ENCODE data around the gene ZNF385B. TPM values are rescaled to one million over a fixed set of nuclear protein-coding genes. Genes with fewer than 3 reads are reported as not detected.

Gene ZNF385B
- total and polyA plus RNA-seq, 2 donors (not counting 1 experiment from before 2014, with no cell fraction given): not detected

GRCh38 chr2:179572544-179572943, 288.9 kb downstream of the ZNF385B start:
- ATAC-seq (ENCODE audit: low read depth): no peak
- H3K9me3 ChIP-seq (ENCODE audit: control extremely low read depth in 1 of 3, control insufficient read depth in 2 of 3, insufficient read depth in 1 of 3, low read length in 2 of 3): no peaks in the 10 kb centered on the region
- no peak overlapping the region for H3K27ac Mint-ChIP-seq
- H4K20me1 ChIP-seq (ENCODE audit: control insufficient read depth, insufficient read depth, low read length, poor library complexity, severe bottlenecking): no peaks in the 10 kb centered on the region
- ChIA-PET POLR2A (no interaction called here), CTCF (no interaction called here)
- H3K4me2 ChIP-seq (replicated peaks; ENCODE audit: low read depth, low read length, poor library complexity, severe bottlenecking): no peak overlapping the region
- intact Hi-C loops (cut with micrococcal nuclease): no loop called here
- no peak overlapping the region for H2AFZ ChIP-seq (ENCODE audit: insufficient read depth, low read depth, low read length, poor library complexity, severe bottlenecking)
- no peak overlapping the region for H3K4me3 Mint-ChIP-seq
- no peak overlapping the region for H3K27ac ChIP-seq (ENCODE audit: low read length in 2 of 2)
- no peak overlapping the region for H3K9ac ChIP-seq (ENCODE audit: low read length)
- H3K4me1 ChIP-seq (ENCODE audit: control insufficient read depth in 2 of 2, insufficient read depth in 2 of 2, low read length in 2 of 2): no peaks in the 10 kb centered on the region
- H3K4me3 ChIP-seq (ENCODE audit: control extremely low read depth in 1 of 5, extremely low read depth in 1 of 5, insufficient read depth in 1 of 5, low read depth in 2 of 5, low read length in 4 of 5): no peak overlapping the region
- WGBS (ENCODE audit: insufficient coverage): no CpG with 5 or more reads among the region's 2 CpGs
- no peak for DNase-seq
- no peaks in the 10 kb centered on the region for H3K4me1 Mint-ChIP-seq
- no peaks in the 10 kb centered on the region for H3K36me3 ChIP-seq (replicated peaks in 1 of 2; ENCODE audit: control extremely low read depth in 1 of 2, control insufficient read depth in 1 of 2, extremely low read depth in 1 of 2, insufficient read depth in 2 of 2, low read length in 1 of 2)
- no peaks in the 10 kb centered on the region for H3K9me3 Mint-ChIP-seq (ENCODE audit: insufficient read depth)
- H3K79me2 ChIP-seq (ENCODE audit: control insufficient read depth, insufficient read depth, low read length): no peaks in the 10 kb centered on the region
- H3K27me3 Mint-ChIP-seq: peaks cover 13% of the 10 kb centered on the region
- H3K27me3 ChIP-seq (replicated peaks in 1 of 4; ENCODE audit: control extremely low read depth in 1 of 4, control insufficient read depth in 3 of 4, insufficient read depth in 4 of 4, low read length in 3 of 4): no peaks in the 10 kb centered on the region
- TF ChIP-seq CTCF (IDR thresholded peaks at IDR 0.05) (no peak), EZH2 (IDR thresholded peaks at IDR 0.05; ENCODE audit: borderline replicate concordance, insufficient read depth, low read depth, low read length, poor library complexity, severe bottlenecking) (no peak)

- H3K9me3 Mint-ChIP-seq (ENCODE audit: insufficient read depth): no peaks in the 10 kb centered on the region
- ATAC-seq (ENCODE audit: low read depth): no peak
- Histone ChIP-seq H3K36me3 (replicated peaks in 1 of 2; ENCODE audit: control extremely low read depth in 1 of 2, control insufficient read depth in 1 of 2, extremely low read depth in 1 of 2, insufficient read depth in 2 of 2, low read length in 1 of 2) (no peaks in the 10 kb centered on the region), H3K79me2 (ENCODE audit: control insufficient read depth, insufficient read depth, low read length) (no peaks in the 10 kb centered on the region), H3K4me3 (ENCODE audit: control extremely low read depth in 1 of 5, extremely low read depth in 1 of 5, insufficient read depth in 1 of 5, low read depth in 2 of 5, low read length in 4 of 5) (no peak overlapping the region), H3K9me3 (ENCODE audit: control extremely low read depth in 1 of 3, control insufficient read depth in 2 of 3, insufficient read depth in 1 of 3, low read length in 2 of 3) (no peaks in the 10 kb centered on the region), H2AFZ (ENCODE audit: insufficient read depth, low read depth, low read length, poor library complexity, severe bottlenecking) (no peak overlapping the region), H3K27ac (ENCODE audit: low read length in 2 of 2) (no peak overlapping the region), H3K27me3 (replicated peaks in 1 of 4; ENCODE audit: control extremely low read depth in 1 of 4, control insufficient read depth in 3 of 4, insufficient read depth in 4 of 4, low read length in 3 of 4) (no peaks in the 10 kb centered on the region), H4K20me1 (ENCODE audit: control insufficient read depth, insufficient read depth, low read length, poor library complexity, severe bottlenecking) (no peaks in the 10 kb centered on the region), H3K4me1 (ENCODE audit: control insufficient read depth in 2 of 2, insufficient read depth in 2 of 2, low read length in 2 of 2) (no peaks in the 10 kb centered on the region), H3K4me2 (replicated peaks; ENCODE audit: low read depth, low read length, poor library complexity, severe bottlenecking) (no peak overlapping the region), H3K9ac (ENCODE audit: low read length) (no peak overlapping the region)
- peaks cover 13% of the 10 kb centered on the region for H3K27me3 Mint-ChIP-seq
- CTCF ChIA-PET: no interaction called here
- intact Hi-C loops (cut with micrococcal nuclease): no loop called here
- WGBS (ENCODE audit: insufficient coverage): 69% methylated on average over 4 of the region's 4 CpGs
- H3K27ac Mint-ChIP-seq: no peak overlapping the region
- POLR2A ChIA-PET: no interaction called here
- no peak overlapping the region for H3K4me3 Mint-ChIP-seq
- TF ChIP-seq CTCF (IDR thresholded peaks at IDR 0.05) (no peak), EZH2 (IDR thresholded peaks at IDR 0.05; ENCODE audit: borderline replicate concordance, insufficient read depth, low read depth, low read length, poor library complexity, severe bottlenecking) (no peak)
- DNase-seq: no peak
- H3K4me1 Mint-ChIP-seq: no peaks in the 10 kb centered on the region
Observed at GRCh38 chr2:179571721-179572120, 289.7 kb downstream of the ZNF385B start.

Measured in B cell (primary cell).